Ectodermal cell (in vitro differentiated cells): ENCODE data around the gene ZNF628.

Experiments used
- H3K27ac ChIP-seq: 2 replicates; pipeline ENCODE4 v1.7.0; 2013; ENCODE audit warnings: mild to moderate bottlenecking, low read depth, low read length; ENCODE audit not compliant: insufficient read depth, poor library complexity, severe bottlenecking
- H3K27me3 ChIP-seq: 2 replicates; pipeline ENCODE4 v1.7.0; 2013; ENCODE audit warnings: mild to moderate bottlenecking, low read length; ENCODE audit not compliant: insufficient read depth, control insufficient read depth, poor library complexity, severe bottlenecking
- H3K36me3 ChIP-seq: one replicate; pipeline ENCODE4 v1.7.0; 2013; ENCODE audit warnings: low read length; ENCODE audit not compliant: control insufficient read depth, insufficient read depth
- H3K4me1 ChIP-seq: one replicate; pipeline ENCODE4 v1.7.0; 2013; ENCODE audit warnings: low read length; ENCODE audit not compliant: control insufficient read depth, insufficient read depth
- H3K4me3 ChIP-seq: 2 replicates; pipeline ENCODE4 v1.7.0; 2013; ENCODE audit warnings: low read depth, low read length, control low read depth; ENCODE audit not compliant: insufficient read depth
- H3K9me3 ChIP-seq: 2 replicates; pipeline ENCODE4 v1.7.0; 2013; ENCODE audit warnings: mild to moderate bottlenecking, low read length, moderate library complexity; ENCODE audit not compliant: control insufficient read depth
- WGBS, 2 experiments: methylation state at CpG; one replicate each; pipeline ENCODE4 v1.1.7; 2013; ENCODE audit warnings: missing lambda C conversion rate in 2 of 2; 5-methylcytosine and 5-hydroxymethylcytosine counted together

ZNF628 gene

GRCh38 chr19:55459551-55459949 lies 16.9 kb upstream of the ZNF628 start:
- H3K27ac ChIP-seq, result no peak overlapping the region
- H3K27me3 ChIP-seq, result peaks cover 24% of the 10 kb centered on the region
- no peaks in the 10 kb centered on the region for H3K36me3 ChIP-seq
- no peak overlapping the region for H3K4me3 ChIP-seq
- 74 to 78% methylated on average over 8 of the region's 8 CpGs for WGBS, 2 experiments
- H3K9me3 ChIP-seq, result no peaks in the 10 kb centered on the region
- peaks cover 13% of the 10 kb centered on the region for H3K4me1 ChIP-seq

- Histone ChIP-seq H3K4me3 (peak overlapping the region; percentile 60), H3K27ac (no peak overlapping the region), H3K4me1 (peaks cover 19% of the 10 kb centered on the region), H3K9me3 (no peaks in the 10 kb centered on the region), H3K36me3 (no peaks in the 10 kb centered on the region), H3K27me3 (peaks cover 24% of the 10 kb centered on the region)
- WGBS, 2 experiments, result 82 to 84% methylated on average over 16 of the region's 16 CpGs
Observed at GRCh38 chr19:55459950-55460657, 16.3 kb upstream of the ZNF628 start.

DNA sequence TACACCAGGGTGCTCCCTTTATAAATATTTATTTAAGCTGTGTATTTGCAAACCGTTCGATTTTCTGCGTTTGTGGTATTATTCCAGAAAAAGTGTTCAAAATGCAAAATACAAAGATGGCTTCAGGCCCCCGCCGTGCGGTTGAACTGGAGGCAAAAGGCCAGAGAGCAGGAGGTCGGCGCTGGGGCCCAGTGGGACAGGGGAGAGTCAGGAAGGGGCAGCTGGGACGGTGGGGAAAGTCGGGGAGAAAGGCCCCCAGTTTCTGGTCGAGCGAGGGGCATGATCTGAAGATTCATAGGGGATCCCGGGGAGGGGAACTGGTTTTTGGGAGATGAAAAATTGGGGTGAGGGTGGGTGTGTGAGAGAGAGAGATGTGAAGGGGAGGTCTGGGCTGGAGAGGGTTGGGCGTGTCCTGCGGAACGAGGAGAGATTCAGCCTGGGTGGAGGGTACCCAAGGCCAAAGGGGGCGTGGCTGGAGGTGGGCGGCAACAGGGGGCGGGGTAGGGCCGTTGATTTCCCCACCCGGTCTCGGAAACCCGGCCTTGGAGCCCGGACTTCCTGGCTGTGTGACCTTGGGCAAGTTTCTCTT lies 15.7 kb upstream of the ZNF628 start:
- peaks cover 29% of the 10 kb centered on the region for H3K27me3 ChIP-seq
- 12 to 14% methylated on average over 24 of the region's 24 CpGs for WGBS, 2 experiments
- peak overlapping the region; percentile 74 for H3K27ac ChIP-seq
- peak overlapping the region; percentile 60 for H3K4me3 ChIP-seq
- H3K9me3 ChIP-seq, result no peaks in the 10 kb centered on the region
- H3K36me3 ChIP-seq, result no peaks in the 10 kb centered on the region
- peaks cover 19% of the 10 kb centered on the region for H3K4me1 ChIP-seq

DNA sequence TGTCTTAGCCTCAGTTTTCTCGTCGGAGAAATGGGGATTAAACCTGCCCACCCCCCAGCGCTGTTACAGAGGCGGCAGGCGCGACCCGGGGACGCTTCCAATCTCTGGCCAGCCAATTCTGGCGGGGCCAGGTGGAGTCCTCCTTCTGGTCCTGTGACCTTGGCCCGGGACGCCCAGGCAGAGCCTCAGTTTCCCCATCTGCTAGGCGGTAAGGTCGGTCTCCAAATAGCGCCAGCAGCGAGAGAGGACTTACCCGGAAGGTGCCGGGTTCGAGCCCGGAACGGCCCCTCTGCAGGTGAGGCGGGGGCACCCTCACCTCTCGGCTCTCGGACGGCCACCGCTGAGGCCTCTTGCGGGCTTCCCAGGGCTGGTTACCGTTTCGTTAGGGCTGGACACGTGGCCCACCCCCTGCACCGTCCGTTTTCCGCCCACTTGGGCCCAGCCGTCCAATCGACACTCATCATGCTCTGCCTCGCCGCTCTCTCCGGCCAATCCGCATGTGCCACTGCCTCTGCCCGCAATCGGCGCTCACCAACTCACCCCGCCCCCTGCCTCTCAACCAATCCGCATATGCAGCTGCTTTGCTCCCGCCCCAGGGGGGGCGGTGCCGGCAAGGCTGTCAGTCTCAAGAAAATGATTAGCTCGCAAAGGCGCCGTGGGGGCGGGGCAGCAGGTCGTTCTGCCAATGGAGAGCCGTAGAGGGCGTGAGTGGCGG lies 15.0 kb upstream of the ZNF628 start, which contains the start of gene ISOC2:
ISOC2 (minus strand) TSS at position 384 of the 715 bp plus-strand sequence. CDS start 5,156 bp downstream, outside the sequence.
- Histone ChIP-seq H3K4me3 (peak within 1 kb of the TSS; percentile 60), H3K4me1 (peaks cover 19% of the 10 kb centered on the region), H3K36me3 (no peaks in the 10 kb centered on the region), H3K9me3 (no peaks in the 10 kb centered on the region), H3K27ac (peak within 1 kb of the TSS; percentile 74), H3K27me3 (peaks cover 33% of the 10 kb centered on the region)
- 0% methylated on average over 54 of the region's 54 CpGs for WGBS, 2 experiments

- Histone ChIP-seq H3K4me3 (peak overlapping the region; percentile 36), H3K27ac (no peak overlapping the region), H3K36me3 (no peaks in the 10 kb centered on the region), H3K27me3 (peaks cover 33% of the 10 kb centered on the region), H3K4me1 (peaks cover 19% of the 10 kb centered on the region), H3K9me3 (no peaks in the 10 kb centered on the region)
- WGBS, 2 experiments, result 34% methylated on average over 27 of the region's 27 CpGs
Observed at GRCh38 chr19:55461974-55462626, 14.3 kb upstream of the ZNF628 start.

DNA sequence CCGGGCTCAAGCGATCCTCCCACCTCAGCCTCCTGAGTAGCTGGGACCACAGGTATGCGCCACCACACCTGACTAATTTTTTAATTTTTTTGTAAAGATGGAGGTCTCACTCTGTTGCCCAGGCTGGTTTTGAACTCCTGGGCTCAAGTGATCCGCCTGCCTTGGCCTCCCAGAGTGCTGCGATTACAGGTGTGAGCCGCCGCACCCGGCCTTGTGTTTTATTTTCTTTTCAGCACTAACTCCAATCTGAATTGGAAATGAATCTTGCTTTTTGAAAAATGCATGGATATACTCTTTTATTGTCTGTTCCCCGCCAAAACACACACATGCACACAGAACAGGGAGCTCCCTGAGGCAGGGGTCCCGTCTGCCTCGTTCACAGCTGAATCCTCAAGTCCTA lies 13.7 kb upstream of the ZNF628 start:
- Histone ChIP-seq H3K4me1 (peaks cover 19% of the 10 kb centered on the region), H3K9me3 (no peaks in the 10 kb centered on the region), H3K27me3 (peaks cover 33% of the 10 kb centered on the region), H3K4me3 (no peak overlapping the region), H3K27ac (no peak overlapping the region), H3K36me3 (no peaks in the 10 kb centered on the region)
- WGBS, 2 experiments, result 84 to 90% methylated on average over 11 of the region's 11 CpGs

DNA sequence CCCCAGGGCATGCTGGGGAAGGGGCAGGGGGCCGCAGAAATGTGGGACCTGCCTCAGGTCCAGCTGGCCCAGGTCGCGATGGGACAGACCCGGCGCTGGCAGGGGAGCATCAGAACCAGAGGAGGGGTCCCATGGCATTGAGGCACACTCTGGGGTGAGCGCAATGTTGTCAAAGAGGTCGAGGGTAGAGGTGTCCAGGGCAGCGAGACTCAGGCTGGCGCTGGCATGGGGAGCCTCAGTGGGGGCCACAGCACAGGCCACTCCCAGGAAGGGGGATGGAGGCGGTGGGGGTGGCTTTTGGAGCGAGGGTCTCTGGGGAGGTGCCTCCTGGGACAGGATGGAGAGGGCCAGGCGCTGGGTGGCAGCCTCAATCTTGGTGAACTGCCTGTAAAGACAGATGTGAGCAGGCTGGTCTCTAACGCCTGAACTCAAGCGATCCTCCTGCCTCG lies 12.8 kb upstream of the ZNF628 start:
- H3K9me3 ChIP-seq, result no peaks in the 10 kb centered on the region
- no peaks in the 10 kb centered on the region for H3K36me3 ChIP-seq
- WGBS, 2 experiments, result 78 to 82% methylated on average over 15 of the region's 15 CpGs
- H3K4me1 ChIP-seq, result peaks cover 19% of the 10 kb centered on the region
- H3K4me3 ChIP-seq, result no peak overlapping the region
- H3K27ac ChIP-seq, result no peak overlapping the region
- H3K27me3 ChIP-seq, result peaks cover 33% of the 10 kb centered on the region

GRCh38 chr19:55464039-55464661 lies 12.3 kb upstream of the ZNF628 start:
- Histone ChIP-seq H3K4me1 (peaks cover 19% of the 10 kb centered on the region), H3K27me3 (peaks cover 33% of the 10 kb centered on the region), H3K4me3 (no peak overlapping the region), H3K27ac (no peak overlapping the region), H3K9me3 (no peaks in the 10 kb centered on the region), H3K36me3 (no peaks in the 10 kb centered on the region)
- WGBS, 2 experiments, result 74 to 76% methylated on average over 23 of the region's 23 CpGs

DNA sequence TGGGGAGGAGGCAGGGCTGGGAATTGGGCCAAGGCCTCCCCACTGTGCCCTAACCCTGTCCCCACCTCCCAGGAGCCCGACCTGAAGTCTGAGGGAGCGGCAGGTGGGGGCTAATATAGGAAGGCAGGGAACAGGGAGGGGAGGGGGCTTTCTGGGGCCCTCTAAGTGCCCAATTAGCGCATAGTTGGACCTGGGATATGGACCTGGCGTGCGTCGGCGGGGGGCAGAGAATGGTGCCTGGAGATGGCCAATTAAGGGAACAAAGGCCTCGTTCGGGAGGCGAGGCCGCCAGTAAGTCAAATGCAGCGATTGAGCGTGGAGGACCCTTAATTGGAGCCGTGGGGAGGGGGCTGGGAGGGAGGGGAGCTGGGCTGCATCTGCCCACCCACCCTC lies 11.8 kb upstream of the ZNF628 start, which contains the start of gene C19orf85:
C19orf85 (minus strand) TSS at position 90 of the 393 bp plus-strand sequence. CDS start 197 bp downstream, outside the sequence.
- H3K36me3 ChIP-seq, result no peaks in the 10 kb centered on the region

More for the DNA sequence above, 11.8 kb upstream of the ZNF628 start, which contains the start of gene C19orf85:
- H3K4me3 ChIP-seq, result no peak within 1 kb of the TSS
- 17 to 19% methylated on average over 14 of the region's 14 CpGs for WGBS, 2 experiments
- peaks cover 33% of the 10 kb centered on the region for H3K27me3 ChIP-seq
- no peak within 1 kb of the TSS for H3K27ac ChIP-seq
- no peaks in the 10 kb centered on the region for H3K9me3 ChIP-seq
- peaks cover 19% of the 10 kb centered on the region for H3K4me1 ChIP-seq
